Kidney epithelial cell (primary cell): ENCODE data around the gene ENTR1. TPM values are rescaled to one million over a fixed set of nuclear protein-coding genes. Genes with fewer than 3 reads are reported as not detected.

Experiments
- DNase-seq: peaks from one replicate; pipeline ENCODE4 v3.0.0-alpha.2; 2010; ENCODE audit warnings: low read depth
- H3K27me3 ChIP-seq: 2 replicates; pipeline ENCODE4 v1.6.0; 2011; ENCODE audit warnings: low read length; ENCODE audit not compliant: control insufficient read depth, insufficient read depth
- H3K36me3 ChIP-seq: 2 replicates; pipeline ENCODE4 v1.5.1; 2011; ENCODE audit warnings: low read length; ENCODE audit not compliant: control insufficient read depth, insufficient read depth
- H3K4me3 ChIP-seq: 2 replicates; pipeline ENCODE4 v1.5.1; 2011; ENCODE audit warnings: low read depth, mild to moderate bottlenecking, control low read depth, low read length
- CTCF ChIP-seq: IDR thresholded peaks from 2 replicates; pipeline ENCODE4 v1.5.1; 2011; ENCODE audit warnings: mild to moderate bottlenecking, moderate library complexity, low read length, control low read depth, inconsistent platforms; ENCODE audit not compliant: insufficient read depth, poor library complexity, severe bottlenecking
- total RNA-seq: library from RNA; depleted of rRNA; stranded (reverse); fragments of >200 nt; gene quantifications from 2 replicates; pipeline ENCODE4 v1.2.3, GENCODE V29; 2015

The ENTR1 gene
- total RNA-seq, 1 donor from 2014 or later, result 71.4 TPM

GRCh38 chr9:136395020-136395340 lies 15.4 kb downstream of the ENTR1 start:
- Histone ChIP-seq H3K27me3 (no peaks in the 10 kb centered on the region), H3K36me3 (peaks cover 3% of the 10 kb centered on the region), H3K4me3 (no peak overlapping the region)
- TF ChIP-seq CTCF, result no peak
- DNase-seq, result no peak

- H3K36me3 ChIP-seq, result peaks cover 3% of the 10 kb centered on the region
Observed at GRCh38 chr9:136394312-136395019, 15.9 kb downstream of the ENTR1 start.

GRCh38 chr9:136393531-136393930 lies 16.9 kb downstream of the ENTR1 start:
- H3K36me3 ChIP-seq, result peaks cover 3% of the 10 kb centered on the region
- no peak for DNase-seq
- no peak overlapping the region for H3K4me3 ChIP-seq
- no peak for TF ChIP-seq CTCF
- no peaks in the 10 kb centered on the region for H3K27me3 ChIP-seq

More at GRCh38 chr9:136394312-136395019, 15.9 kb downstream of the ENTR1 start:
- Histone ChIP-seq H3K4me3 (no peak overlapping the region), H3K27me3 (no peaks in the 10 kb centered on the region)
- no peak for DNase-seq
- TF ChIP-seq CTCF, result no peak

- no peak for DNase-seq
- peaks cover 3% of the 10 kb centered on the region for H3K36me3 ChIP-seq
- no peaks in the 10 kb centered on the region for H3K27me3 ChIP-seq
- H3K4me3 ChIP-seq, result no peak overlapping the region
- no peak for TF ChIP-seq CTCF
Observed at GRCh38 chr9:136392538-136393449, 17.6 kb downstream of the ENTR1 start.

GRCh38 chr9:136391737-136392537 lies 18.5 kb downstream of the ENTR1 start:
- DNase-seq, result no peak
- no peak for TF ChIP-seq CTCF
- peaks cover 4% of the 10 kb centered on the region for H3K36me3 ChIP-seq
- no peaks in the 10 kb centered on the region for H3K27me3 ChIP-seq
- no peak overlapping the region for H3K4me3 ChIP-seq
